Measurements from ENCODE around the gene PACSIN1. TPM values are rescaled to one million over a fixed set of nuclear protein-coding genes. Genes with fewer than 3 reads are reported as not detected.

The PACSIN1 gene, protein sequence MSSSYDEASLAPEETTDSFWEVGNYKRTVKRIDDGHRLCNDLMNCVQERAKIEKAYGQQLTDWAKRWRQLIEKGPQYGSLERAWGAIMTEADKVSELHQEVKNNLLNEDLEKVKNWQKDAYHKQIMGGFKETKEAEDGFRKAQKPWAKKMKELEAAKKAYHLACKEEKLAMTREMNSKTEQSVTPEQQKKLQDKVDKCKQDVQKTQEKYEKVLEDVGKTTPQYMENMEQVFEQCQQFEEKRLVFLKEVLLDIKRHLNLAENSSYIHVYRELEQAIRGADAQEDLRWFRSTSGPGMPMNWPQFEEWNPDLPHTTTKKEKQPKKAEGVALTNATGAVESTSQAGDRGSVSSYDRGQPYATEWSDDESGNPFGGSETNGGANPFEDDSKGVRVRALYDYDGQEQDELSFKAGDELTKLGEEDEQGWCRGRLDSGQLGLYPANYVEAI
- under 1 TPM; 0.24 to 0.76 (median 0.31) TPM for polyA plus RNA-seq (ENCODE audit: insufficient read depth in 1 of 5, insufficient read length in 5 of 5, low replicate concordance in 1 of 5)
- long read RNA-seq, donor 1: 0 reads
- long read RNA-seq, donor 2, full-length matches to known transcripts: 1 of 1 reads
- long read RNA-seq, donor 2, partial matches to known transcripts: 0 of 1 reads
- long read RNA-seq, donor 2, other reads (novel, unspliced or antisense): 0 of 1 reads
- long read RNA-seq, donor 3: 0 reads
- long read RNA-seq, donor 4: 0 reads
- long read RNA-seq, donor 5: 0 reads
- long read RNA-seq, donor 6: 0 reads
- long read RNA-seq, donor 7: 0 reads
- long read RNA-seq, donor 8: 0 reads

DNA sequence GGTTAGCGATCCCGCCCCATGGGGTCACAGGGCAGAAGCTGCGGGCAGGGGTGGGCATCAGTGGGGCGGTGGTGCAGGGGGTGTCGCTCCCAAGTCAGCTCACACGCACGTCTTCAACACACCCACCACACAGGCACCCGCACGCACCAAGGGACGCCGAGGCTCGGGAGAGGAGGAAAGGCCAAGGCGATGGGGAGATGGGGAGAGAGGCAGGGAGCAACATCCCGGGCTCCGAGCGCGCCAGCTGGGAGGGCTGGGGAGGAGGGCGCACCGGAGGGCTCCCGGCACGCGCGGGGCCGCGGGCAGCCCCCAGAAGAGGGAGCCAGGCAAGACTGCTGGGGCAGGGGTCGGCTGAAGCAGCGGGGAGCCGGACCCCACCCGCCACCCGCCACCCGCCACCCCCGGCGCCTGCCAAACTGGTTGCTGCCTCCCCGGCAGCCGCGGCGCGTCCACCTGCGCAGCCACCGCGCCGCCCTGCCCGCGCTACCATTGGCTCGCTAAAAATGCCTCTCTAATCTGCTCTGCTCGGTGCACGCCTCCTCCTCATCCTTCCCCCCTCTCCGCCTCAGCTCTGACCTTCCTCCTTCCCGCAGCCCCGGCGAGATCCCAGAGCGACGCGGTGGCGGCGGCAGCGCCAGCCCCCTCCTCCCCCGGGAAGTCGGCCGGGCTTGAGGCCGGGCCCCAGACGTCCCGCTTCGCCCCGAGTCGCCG lies at the start of gene PACSIN1:
Gene PACSIN1 (plus strand): TSS at position 546 of the 711 bp plus-strand sequence. CDS start 60,230 bp downstream, outside the sequence.
- no peak for DNase-seq

DNA sequence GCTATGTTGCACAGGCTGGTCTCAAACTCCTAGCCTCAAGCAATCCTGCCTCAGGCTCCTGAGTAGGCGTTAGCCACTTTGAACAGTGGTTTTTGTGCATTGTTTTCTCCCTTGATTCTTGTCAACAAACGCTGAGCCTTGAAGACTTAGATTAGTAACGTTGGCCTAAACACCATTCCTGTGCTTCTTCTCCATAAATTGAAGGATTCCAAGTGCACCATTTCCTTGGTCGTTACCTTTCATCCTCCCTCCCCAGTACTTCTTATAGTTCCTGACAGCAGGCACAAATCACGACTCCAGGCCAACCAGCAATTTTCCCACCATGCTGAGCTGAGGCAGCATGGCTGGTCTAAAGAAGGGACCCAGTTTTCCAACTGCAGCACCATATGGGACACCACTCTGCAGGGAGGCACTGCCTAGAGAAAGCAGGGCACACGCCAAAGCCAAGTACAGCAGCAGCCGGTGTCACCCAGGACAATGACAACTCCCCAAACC lies 49.0 kb upstream of the PACSIN1 start:
- no peak for DNase-seq

DNA sequence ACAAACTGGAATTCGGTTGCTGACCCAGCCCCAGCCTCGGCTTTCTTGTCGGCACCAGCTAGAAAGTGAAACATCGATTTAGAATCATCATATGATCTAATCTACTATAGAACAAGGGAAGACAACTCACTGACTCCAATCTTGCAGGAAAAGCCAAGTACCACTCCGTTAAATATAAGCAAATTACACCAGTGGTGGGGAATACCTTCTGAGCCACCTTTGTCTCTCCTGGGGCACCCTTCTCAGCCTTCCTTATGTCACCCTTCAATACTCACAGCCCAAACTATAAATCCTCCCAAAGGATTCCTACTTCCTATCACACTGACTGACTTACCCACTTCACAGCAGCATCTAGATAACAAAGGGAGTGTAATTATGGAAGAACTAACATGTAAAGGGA lies 47.5 kb upstream of the PACSIN1 start:
- DNase-seq: no peak

DNA sequence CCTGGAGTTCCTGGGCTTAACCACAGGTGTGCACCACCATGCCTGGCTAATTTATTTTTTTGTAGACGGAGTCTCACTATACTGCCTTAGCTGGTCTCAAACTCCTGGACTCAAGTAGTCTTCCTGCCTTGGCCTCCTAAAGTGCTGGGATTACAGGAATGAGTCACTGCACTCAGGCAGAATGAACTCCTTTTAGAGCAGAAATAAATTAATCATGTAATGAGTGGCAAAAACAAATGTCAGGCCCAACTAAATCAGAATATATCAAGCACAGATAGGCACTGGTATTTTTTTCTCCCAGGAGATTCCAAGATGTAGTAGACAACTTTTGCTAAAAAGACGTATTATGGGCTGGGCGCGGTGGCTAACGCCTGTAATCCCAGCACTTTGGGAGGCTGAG lies 42.6 kb upstream of the PACSIN1 start:
- DNase-seq: no peak

DNA sequence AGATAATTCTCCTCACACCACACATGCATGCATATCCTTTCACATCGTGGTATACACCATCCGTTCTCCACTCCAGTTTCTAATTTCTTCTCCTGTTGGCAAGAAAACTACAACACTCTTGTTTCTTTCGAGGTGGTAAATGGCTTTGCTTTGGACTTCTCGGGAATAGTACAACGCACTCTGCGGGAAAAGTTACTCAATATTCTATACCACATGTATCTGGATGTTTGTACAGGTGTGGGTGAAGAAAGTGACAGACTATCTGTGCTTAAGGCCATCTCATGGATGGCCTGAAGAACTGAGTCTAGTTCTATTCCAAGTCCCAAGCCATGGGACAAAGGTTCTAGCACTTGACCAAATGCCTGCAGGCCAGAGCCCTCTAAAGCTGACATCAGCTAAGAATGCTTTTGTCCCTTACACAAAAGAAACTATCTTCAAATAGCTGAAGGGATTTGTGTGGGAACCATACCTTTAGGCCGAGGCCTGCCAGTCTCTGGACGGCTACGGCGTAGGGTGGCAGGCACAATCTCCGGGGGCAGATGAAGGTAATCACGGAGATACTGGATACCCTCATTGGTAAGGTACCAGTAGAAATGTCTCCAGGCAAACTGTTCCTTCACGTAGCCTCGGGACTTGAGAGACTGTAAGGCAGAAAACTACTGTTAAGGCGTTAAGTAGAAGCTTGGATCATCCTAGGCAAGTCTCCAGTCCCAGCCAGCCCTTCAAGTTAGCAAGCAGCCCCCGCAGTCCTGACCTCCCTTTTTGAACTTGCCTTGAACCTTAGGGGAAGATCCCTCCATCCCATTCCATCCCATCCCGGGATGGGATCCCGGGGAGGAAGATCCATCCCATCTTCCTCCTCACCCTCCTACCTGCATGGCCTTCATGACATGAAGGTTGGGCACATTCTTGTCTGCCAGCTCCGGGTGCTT lies 41.4 kb upstream of the PACSIN1 start:
- no peak for DNase-seq

DNA sequence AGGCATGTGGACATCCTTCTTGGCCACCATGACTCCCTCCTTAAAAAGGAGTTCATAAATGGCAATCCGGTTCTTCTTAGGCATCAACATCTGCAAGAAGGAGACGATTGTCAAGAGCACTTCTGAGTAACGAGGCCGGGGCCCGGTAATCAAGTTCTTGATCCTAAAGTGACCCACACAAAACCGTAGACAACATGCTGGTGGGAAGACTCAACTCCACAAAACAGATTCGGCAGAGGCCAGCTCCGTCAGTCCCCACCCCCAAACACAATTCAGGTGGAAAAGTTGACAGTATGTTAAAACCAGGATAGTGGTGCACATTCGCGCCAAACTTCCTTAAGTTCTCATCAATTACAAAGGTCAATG lies 40.8 kb upstream of the PACSIN1 start:
- peak in 1 of 2 donors; percentile 3 for DNase-seq

DNA sequence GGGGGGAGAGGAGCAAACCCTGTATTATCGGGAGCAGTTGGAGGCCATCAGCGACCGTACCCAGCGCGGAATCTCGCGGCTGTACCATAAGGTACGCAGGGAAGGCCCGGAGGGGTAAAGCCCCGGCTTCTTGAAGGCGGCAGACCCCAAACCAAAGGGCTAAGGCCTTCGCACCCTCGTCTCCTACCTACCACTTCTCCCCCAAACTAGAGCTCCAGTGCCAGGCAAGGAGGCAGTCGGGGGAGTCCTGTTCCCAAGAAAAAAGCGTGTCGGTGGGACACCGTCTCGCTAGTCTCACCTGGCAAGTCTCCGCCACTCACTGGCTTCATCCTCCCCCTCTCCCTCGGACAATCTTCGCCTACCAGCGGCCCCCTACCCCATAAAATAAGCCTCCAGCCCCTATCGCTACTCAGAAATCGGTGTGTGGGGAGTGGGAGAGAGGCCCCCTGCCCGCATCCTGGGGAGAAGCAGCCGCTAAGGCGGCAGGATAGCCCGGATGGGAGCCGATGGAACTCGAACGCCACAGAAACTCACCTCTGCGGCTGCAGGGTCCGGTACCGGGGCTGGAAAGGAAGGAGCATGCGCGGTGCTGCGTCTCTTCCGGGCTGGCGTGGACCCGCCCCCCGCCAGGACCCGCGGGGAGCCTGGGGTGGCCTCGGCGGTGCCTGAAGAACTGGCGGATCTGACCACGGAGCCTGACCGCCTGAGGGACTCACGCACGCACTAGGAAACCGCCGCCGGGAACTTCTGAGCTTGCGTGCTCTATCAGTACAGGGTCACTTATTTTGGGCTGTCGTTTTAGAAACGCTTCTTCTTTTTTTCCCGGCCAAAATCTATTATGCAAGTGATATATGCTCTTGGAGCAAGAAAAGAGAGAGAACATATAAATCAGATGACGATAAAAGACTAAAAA lies 40.1 kb upstream of the PACSIN1 start, which contains the start of gene RPS10:
Gene RPS10 (minus strand): TSS at position 572 of the 913 bp plus-strand sequence. CDS start 848 bp downstream, outside the sequence.
- DNase-seq: peak; percentile 93 to 95

DNA sequence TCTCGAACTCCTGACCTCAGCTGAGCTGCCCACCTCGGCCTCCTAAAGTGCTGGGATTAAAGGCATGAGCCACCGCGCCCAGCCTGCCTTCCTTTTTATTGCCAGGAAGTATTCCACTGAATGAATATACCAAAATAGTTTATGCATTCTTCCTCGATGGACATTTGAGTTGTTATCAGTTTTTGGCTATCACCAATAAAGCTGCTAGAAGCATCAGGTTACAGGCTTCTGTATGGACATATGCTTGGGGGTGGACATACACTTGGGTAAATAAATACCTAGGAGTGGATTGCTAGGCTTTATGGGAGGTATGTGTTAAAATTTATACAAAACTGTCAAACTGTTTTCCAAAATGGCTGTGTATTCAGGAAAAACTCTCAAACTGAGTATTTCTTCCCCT lies 30.0 kb upstream of the PACSIN1 start:
- DNase-seq: no peak

DNA sequence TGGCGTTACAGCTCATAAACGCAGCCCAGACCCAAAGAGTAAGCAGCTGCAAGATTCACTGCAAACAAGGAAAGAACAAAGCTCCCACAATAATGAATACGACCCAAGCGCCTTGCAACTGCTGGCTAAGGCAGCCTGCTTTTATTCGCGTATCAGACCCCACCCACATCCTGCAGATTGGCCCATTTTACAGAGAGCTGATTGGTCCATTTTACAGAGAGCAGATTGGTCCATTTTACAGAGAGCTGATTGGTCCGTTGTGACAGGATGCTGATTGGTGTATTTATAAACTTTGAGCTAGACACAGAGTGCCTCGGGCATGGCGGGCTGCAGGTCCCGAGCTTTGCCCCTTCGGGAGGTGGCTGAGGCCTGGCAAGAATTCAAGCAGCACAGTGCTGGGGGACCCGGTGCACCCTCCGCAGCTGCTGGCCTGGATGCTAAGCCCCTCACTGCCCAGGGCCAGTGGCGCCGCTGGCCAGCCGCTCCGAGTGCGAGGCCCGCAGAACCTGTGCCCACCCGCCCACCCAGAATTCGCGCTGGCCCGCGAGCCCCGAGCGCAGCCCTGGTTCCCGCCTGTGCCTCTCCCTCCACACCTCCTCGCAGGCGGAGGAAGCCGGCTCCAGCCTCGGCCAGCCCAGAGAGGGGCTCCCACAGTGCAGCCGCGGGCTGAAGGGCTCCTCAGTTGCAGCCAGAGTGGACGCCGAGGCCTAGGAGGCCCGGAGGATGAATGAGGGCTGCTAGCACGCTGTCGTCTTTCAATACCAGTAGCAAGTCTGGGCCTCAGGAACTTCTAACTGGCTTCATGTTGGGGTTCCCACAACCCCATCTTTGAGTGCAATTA lies 28.9 kb upstream of the PACSIN1 start:
- DNase-seq: no peak

DNA sequence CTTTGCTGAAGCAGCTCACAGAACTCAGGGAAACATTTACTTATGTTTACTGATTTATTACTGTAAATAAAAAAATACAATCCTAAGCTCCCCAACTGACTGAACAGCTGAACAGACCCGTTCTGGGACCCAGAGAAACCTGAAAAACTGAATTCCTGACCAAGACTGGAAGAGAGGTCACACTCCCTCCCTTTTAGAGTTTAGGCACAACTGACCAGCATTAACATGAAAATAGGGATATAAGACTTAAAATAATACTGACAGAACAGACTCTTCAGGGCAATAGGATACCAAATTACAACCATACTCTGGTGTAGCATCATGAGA lies 28.3 kb upstream of the PACSIN1 start:
- DNase-seq: no peak

DNA sequence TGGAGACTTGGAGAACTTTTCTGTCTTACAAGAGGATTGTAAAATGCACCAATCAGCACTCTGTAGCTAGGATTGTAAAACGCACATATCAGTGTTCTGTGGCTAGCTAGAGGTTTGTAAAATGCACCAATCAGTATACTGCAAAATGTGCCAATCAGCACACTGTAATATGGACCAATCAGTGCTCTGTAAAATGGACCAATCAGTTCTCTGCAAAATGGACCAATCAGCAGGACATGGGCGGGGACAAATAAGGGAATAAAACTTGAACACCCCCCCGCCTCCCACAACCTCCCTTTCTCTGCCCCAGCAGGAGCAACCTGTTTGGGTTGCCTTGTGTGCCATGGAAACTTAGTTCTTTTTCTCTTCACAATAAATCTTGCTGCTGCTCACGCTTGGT lies 27.2 kb upstream of the PACSIN1 start:
- DNase-seq: no peak

DNA sequence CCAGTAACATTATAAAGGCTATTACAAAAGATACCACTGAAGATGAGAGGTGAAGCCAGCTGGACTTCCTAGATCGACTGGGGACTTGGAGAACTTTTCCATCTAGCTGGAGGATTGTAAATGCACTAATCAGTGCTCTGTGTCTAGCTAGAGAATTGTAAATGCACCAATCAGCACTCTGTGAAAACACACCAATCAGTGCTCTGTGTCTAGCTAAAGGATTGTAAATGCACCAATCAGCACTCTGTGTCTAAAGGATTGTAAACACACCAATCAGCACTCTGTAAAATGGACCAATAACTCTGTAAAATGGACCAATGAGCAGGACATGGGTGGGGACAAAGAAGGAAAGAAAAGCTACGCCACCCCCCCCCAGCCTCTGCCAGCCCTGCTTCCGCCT lies 26.4 kb upstream of the PACSIN1 start:
- no peak for DNase-seq

DNA sequence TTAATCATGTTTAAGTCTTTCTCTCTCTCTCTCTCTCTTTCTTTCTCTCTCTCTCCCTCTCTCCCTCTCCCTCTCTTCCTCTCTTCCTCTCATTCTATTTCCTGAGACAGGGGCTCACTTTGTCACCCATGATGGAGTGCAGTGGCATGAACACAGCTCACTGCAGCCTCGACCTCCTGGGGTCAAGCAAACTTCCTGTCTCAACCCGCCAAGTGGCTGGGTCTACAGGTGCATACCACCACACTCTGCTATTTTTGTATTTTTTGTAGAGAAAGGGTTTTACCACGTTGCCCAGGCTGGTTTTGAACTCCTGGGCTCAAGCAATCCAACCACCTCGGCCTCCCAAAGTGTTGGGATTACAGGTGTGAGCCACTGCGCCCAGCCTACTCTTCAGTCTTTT lies 24.4 kb upstream of the PACSIN1 start:
- DNase-seq: no peak

DNA sequence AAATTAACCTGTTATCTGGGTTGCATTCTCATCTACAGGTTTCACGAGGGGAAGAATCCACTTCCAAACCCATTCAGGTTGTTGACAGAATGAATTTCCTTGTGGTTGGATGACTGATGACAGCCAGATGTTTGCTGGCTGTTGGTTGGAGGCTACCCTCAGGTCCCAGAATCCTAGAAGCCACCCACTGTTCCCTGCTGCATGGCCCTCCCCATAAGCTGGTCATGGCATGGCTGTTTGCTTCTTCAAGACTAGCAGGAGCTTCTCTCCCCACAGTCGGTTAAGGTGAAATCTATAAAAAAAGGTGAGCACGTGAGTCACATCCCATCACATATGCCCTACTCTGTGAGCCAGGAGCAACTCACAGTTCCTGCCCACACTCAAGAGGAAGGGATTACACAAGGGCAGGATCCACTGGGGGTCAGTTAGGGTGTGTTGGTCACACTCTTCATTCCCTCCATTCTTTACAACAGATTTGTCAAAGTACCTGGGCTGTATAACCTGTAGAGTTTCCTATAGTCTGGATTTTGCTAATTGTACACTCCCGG lies 20.5 kb upstream of the PACSIN1 start:
- DNase-seq: no peak

DNA sequence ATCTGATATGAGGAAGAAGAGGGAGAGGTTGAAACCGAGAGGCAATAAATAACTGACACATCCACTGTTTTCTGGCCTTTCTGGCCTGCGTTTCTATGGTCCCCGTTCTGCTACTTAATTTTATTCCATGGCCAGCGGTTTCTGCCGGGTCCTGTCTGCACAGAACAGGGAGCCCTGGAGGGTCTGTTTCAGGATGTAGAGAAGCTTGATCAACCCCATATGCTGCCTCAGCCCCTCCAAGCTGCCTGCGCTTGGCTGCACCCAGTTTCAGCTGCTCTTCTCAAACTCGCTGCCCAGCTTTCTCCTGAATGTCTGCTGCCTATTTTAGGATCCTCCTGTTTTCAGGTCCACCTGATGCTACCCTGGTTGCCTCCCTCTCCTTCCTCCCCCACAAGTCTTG lies 18.5 kb upstream of the PACSIN1 start:
- no peak for DNase-seq

DNA sequence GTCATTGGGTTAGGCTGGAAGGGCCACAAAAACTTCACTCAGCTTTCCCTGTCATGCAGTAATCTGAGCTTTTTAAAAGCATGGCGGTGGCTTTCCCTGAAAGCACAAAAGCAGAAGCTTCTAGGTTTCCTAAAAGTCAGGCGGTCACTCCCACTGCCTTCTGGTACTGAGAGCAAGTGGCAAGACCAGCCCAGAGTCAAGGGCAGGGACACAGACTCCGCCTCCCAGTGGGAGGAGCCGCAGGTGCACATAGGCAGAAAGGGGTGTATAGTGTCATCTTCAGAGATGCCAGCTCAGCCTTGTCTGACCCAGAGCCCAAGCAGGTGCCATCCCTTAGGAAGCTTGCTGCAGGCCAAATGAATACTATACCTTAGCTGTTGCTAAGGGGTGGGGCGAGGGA lies 18.0 kb upstream of the PACSIN1 start:
- no peak for DNase-seq

DNA sequence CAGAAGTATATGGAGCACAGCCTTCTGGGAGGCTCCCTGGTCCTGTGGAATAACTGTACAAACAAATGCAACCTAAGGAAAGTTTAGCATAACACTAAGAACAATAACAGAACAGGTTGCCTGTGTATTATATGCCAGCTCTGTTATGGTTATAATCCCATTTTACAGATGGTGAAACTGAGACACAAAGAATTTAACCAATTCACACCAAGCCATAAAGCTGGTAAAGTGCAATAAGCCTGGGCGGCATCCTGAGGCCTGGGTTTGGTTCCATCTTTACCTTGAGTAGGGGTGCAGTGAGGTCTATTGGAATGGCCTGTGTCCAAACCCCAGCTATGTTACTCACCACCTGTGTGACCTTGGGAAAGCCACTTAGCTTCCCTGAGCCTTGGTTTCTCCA lies 14.7 kb upstream of the PACSIN1 start:
- no peak for DNase-seq

DNA sequence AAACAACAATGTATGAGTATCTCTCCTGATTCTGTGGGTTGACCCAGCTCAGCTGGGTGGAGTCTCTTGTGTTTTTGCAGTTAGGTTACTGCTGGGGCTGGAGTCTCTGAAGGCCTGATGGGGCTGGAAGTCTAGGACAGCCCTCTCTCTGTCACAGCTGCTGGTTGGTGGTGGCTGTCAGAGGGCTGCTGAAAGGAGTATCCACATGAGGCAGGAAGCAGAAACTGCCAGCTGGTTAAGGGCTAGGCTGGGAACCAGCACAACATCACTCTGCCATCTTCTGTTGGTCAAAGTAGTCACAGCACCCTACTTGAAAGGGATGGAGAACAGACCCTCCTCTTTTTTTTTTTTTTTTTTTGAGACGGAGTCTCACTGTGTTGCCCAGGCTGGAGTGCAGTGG lies 10.0 kb upstream of the PACSIN1 start:
- DNase-seq: no peak

DNA sequence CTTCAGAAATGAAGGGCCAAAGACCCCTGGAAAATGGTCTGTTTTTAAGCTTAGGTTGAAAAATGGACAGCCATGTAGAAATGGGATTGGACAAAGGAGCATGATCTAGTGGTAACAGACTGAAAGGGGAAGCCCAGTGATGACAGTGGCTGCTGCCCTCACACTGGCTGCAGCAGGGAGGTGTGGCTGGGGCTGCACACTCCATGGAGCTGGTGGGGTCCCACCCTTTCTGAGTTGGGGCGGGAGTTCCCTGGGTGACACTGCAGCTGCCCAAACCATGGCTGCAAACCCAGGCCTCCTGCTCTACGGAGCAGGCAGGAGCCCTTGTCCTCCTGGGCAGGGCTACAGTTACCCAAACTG lies 8.5 kb upstream of the PACSIN1 start:
- no peak for DNase-seq
